ENCODE measurements around the gene GRM7.

GRM7 gene

GRCh38 chr3:7695049-7695448, 834.1 kb downstream of the GRM7 start:
- no peaks in the 10 kb centered on the region for H3K27me3 Mint-ChIP-seq
- no peaks in the 10 kb centered on the region for H3K4me1 Mint-ChIP-seq
- ATAC-seq (no peak), DNase-seq (no peak)
- H3K4me3 Mint-ChIP-seq, result no peak overlapping the region
- H3K9me3 Mint-ChIP-seq, result peaks cover 0 to 11% of the 10 kb centered on the region in 2 donors
- H3K27ac Mint-ChIP-seq, result no peak overlapping the region

- no peaks in the 10 kb centered on the region for H3K4me1 Mint-ChIP-seq
- no peaks in the 10 kb centered on the region for H3K27me3 Mint-ChIP-seq
- peaks cover 0 to 11% of the 10 kb centered on the region in 2 donors for H3K9me3 Mint-ChIP-seq
- ATAC-seq, result no peak
- H3K4me3 Mint-ChIP-seq, result no peak overlapping the region
- DNase-seq, result no peak
- H3K27ac Mint-ChIP-seq, result no peak overlapping the region
Measured at GRCh38 chr3:7696320-7696719, 835.4 kb downstream of the GRM7 start.

- no peaks in the 10 kb centered on the region for H3K4me1 Mint-ChIP-seq
- peaks cover 0 to 5% of the 10 kb centered on the region in 2 donors for H3K9me3 Mint-ChIP-seq
- no peaks in the 10 kb centered on the region for H3K27me3 Mint-ChIP-seq
- no peak for ATAC-seq
- no peak for DNase-seq
- H3K27ac Mint-ChIP-seq, result no peak overlapping the region
- H3K4me3 Mint-ChIP-seq, result no peak overlapping the region
Measured at GRCh38 chr3:7697548-7697947, 836.6 kb downstream of the GRM7 start.

- DNase-seq (no peak), ATAC-seq (no peak)
- Mint-ChIP-seq H3K27ac (no peak overlapping the region), H3K27me3 (no peaks in the 10 kb centered on the region), H3K4me3 (no peak overlapping the region), H3K4me1 (no peaks in the 10 kb centered on the region), H3K9me3 (no peaks in the 10 kb centered on the region)
Measured at GRCh38 chr3:7700539-7700938, 839.6 kb downstream of the GRM7 start.

- H3K4me1 Mint-ChIP-seq, result no peaks in the 10 kb centered on the region
Measured at GRCh38 chr3:7700977-7701376, 840.1 kb downstream of the GRM7 start.

GRCh38 chr3:7707187-7707586, 846.3 kb downstream of the GRM7 start:
- Mint-ChIP-seq H3K4me1 (no peaks in the 10 kb centered on the region), H3K27me3 (no peaks in the 10 kb centered on the region), H3K9me3 (no peaks in the 10 kb centered on the region), H3K27ac (no peak overlapping the region), H3K4me3 (no peak overlapping the region)
- no peak for ATAC-seq
- no peak for DNase-seq

More at GRCh38 chr3:7700977-7701376, 840.1 kb downstream of the GRM7 start:
- Mint-ChIP-seq H3K27ac (no peak overlapping the region), H3K9me3 (no peaks in the 10 kb centered on the region), H3K4me3 (no peak overlapping the region), H3K27me3 (no peaks in the 10 kb centered on the region)
- DNase-seq (no peak), ATAC-seq (no peak)

GRCh38 chr3:7709376-7710082, 848.6 kb downstream of the GRM7 start:
- DNase-seq (no peak), ATAC-seq (peak; percentile 43)
- Mint-ChIP-seq H3K27ac (no peak overlapping the region), H3K27me3 (no peaks in the 10 kb centered on the region), H3K9me3 (no peaks in the 10 kb centered on the region), H3K4me3 (no peak overlapping the region), H3K4me1 (no peaks in the 10 kb centered on the region)

GRCh38 chr3:7710284-7710683, 849.4 kb downstream of the GRM7 start:
- ATAC-seq, result no peak
- no peaks in the 10 kb centered on the region for H3K9me3 Mint-ChIP-seq
- DNase-seq, result no peak
- H3K27me3 Mint-ChIP-seq, result no peaks in the 10 kb centered on the region
- no peaks in the 10 kb centered on the region for H3K4me1 Mint-ChIP-seq
- H3K27ac Mint-ChIP-seq, result peak overlapping the region in 1 of 2 donors; percentile 24
- H3K4me3 Mint-ChIP-seq, result no peak overlapping the region

- no peak overlapping the region for H3K4me3 Mint-ChIP-seq
- DNase-seq (no peak), ATAC-seq (no peak)
- no peaks in the 10 kb centered on the region for H3K27me3 Mint-ChIP-seq
- no peak overlapping the region for H3K27ac Mint-ChIP-seq
- no peaks in the 10 kb centered on the region for H3K9me3 Mint-ChIP-seq
- H3K4me1 Mint-ChIP-seq, result no peaks in the 10 kb centered on the region
Measured at GRCh38 chr3:7713724-7714123, 852.8 kb downstream of the GRM7 start.

- ATAC-seq (no peak), DNase-seq (no peak)
- Mint-ChIP-seq H3K9me3 (no peaks in the 10 kb centered on the region), H3K27ac (no peak overlapping the region), H3K4me1 (no peaks in the 10 kb centered on the region), H3K4me3 (no peak overlapping the region), H3K27me3 (no peaks in the 10 kb centered on the region)
Measured at GRCh38 chr3:7720649-7721297, 859.9 kb downstream of the GRM7 start.

- Mint-ChIP-seq H3K4me1 (no peaks in the 10 kb centered on the region), H3K9me3 (no peaks in the 10 kb centered on the region), H3K27ac (no peak overlapping the region), H3K27me3 (no peaks in the 10 kb centered on the region), H3K4me3 (no peak overlapping the region)
- no peak for ATAC-seq
- no peak for DNase-seq
Measured at GRCh38 chr3:7721869-7722268, 861.0 kb downstream of the GRM7 start.

- Mint-ChIP-seq H3K4me3 (no peak overlapping the region), H3K9me3 (no peaks in the 10 kb centered on the region), H3K4me1 (no peaks in the 10 kb centered on the region), H3K27ac (no peak overlapping the region), H3K27me3 (no peaks in the 10 kb centered on the region)
- ATAC-seq (no peak), DNase-seq (no peak)
Measured at GRCh38 chr3:7728566-7729519, 867.9 kb downstream of the GRM7 start.

- Mint-ChIP-seq H3K27me3 (no peaks in the 10 kb centered on the region), H3K4me3 (no peak overlapping the region), H3K9me3 (peaks cover 0 to 5% of the 10 kb centered on the region in 2 donors), H3K27ac (no peak overlapping the region), H3K4me1 (no peaks in the 10 kb centered on the region)
- DNase-seq, result no peak
- ATAC-seq, result no peak
Measured at GRCh38 chr3:7733933-7734332, 873.0 kb downstream of the GRM7 start.

- H3K4me3 Mint-ChIP-seq, result no peak overlapping the region
- H3K9me3 Mint-ChIP-seq, result peaks cover 0 to 5% of the 10 kb centered on the region in 2 donors
- DNase-seq (no peak), ATAC-seq (no peak)
- no peaks in the 10 kb centered on the region for H3K4me1 Mint-ChIP-seq
- no peaks in the 10 kb centered on the region for H3K27me3 Mint-ChIP-seq
- H3K27ac Mint-ChIP-seq, result no peak overlapping the region
Measured at GRCh38 chr3:7734456-7734855, 873.5 kb downstream of the GRM7 start.

- Mint-ChIP-seq H3K4me3 (no peak overlapping the region), H3K4me1 (no peaks in the 10 kb centered on the region), H3K9me3 (peaks cover 0 to 5% of the 10 kb centered on the region in 2 donors), H3K27ac (no peak overlapping the region), H3K27me3 (no peaks in the 10 kb centered on the region)
- DNase-seq (no peak), ATAC-seq (no peak)
Measured at GRCh38 chr3:7737263-7737662, 876.3 kb downstream of the GRM7 start.

GRCh38 chr3:7739754-7740153, 878.8 kb downstream of the GRM7 start:
- no peak overlapping the region for H3K27ac Mint-ChIP-seq
- no peak overlapping the region for H3K4me3 Mint-ChIP-seq
- H3K27me3 Mint-ChIP-seq, result no peaks in the 10 kb centered on the region
- DNase-seq (no peak), ATAC-seq (no peak)
- H3K4me1 Mint-ChIP-seq, result no peaks in the 10 kb centered on the region
- peaks cover 0 to 10% of the 10 kb centered on the region in 2 donors for H3K9me3 Mint-ChIP-seq

Data from stimulated activated naive CD8-positive, alpha-beta T cell treated with anti-CD3 and anti-CD28 coated beads, Interleukin-15, amount 100 ng/mL, for 72 hours (primary cell).